OCI-LY3 (cell line): ENCODE measurements around the gene IZUMO4.
"Not testable (repeated sequence)": the region's sequence is repeated elsewhere in the genome, so short reads cannot be mapped to it uniquely, and the experiment has no call there.

ENCODE experiments used
- H2AFZ ChIP-seq: fragments of 200-600, 300-600 bp; shearing (Covaris generic); 2 replicates; pipeline ENCODE4 v1.6.0; 2014; ENCODE audit warnings: antibody characterized with exemption, low read depth, low read length
- H3K27ac ChIP-seq: fragments of 200-600, 300-600 bp; sonication (generic); 2 replicates; pipeline ENCODE4 v1.5.1; 2014; ENCODE audit warnings: mild to moderate bottlenecking, low read length, moderate library complexity, mixed read lengths
- H3K27me3 ChIP-seq: fragments of 200-600, 300-600 bp; sonication (generic); 2 replicates; pipeline ENCODE4 v1.6.1; 2014; ENCODE audit warnings: low read depth, low read length, mixed read lengths
- H3K36me3 ChIP-seq: fragments of 200-600, 300-600 bp; sonication (generic); replicated peaks from 2 replicates; pipeline ENCODE3; 2014; ENCODE audit warnings: low read depth, low read length, mixed read lengths
- H3K4me1 ChIP-seq: fragments of 300-600, 200-600 bp; sonication (generic); 2 replicates; pipeline ENCODE4 v1.6.1; 2014; ENCODE audit warnings: low read length, mixed read lengths
- H3K4me2 ChIP-seq: fragments of 200-600, 300-600 bp; sonication (generic); 2 replicates; pipeline ENCODE4 v1.6.1; 2014; ENCODE audit warnings: low read length, mixed read lengths
- H3K4me3 ChIP-seq: fragments of 300-600, 200-600 bp; sonication (generic); 2 replicates; pipeline ENCODE4 v1.5.1; 2014; ENCODE audit warnings: antibody characterized with exemption, mild to moderate bottlenecking, low read length, moderate library complexity
- H3K79me2 ChIP-seq: fragments of 300-600, 200-600 bp; shearing (Covaris generic); 2 replicates; pipeline ENCODE4 v1.6.1; 2014; ENCODE audit warnings: mild to moderate bottlenecking, low read length, mixed read lengths
- H3K9ac ChIP-seq: fragments of 300-600, 200-600 bp; shearing (Covaris generic); 2 replicates; pipeline ENCODE4 v1.6.0; 2014; ENCODE audit warnings: mild to moderate bottlenecking, low read length, moderate library complexity
- H3K9me3 ChIP-seq: fragments of 200-600, 300-600 bp; shearing (Covaris generic); 2 replicates; pipeline ENCODE4 v1.6.1; 2014; ENCODE audit warnings: low read length, mixed read lengths; ENCODE audit not compliant: insufficient read depth
- H4K20me1 ChIP-seq: fragments of 200-600, 300-600 bp; sonication (generic); 2 replicates; pipeline ENCODE4 v1.6.1; 2016; ENCODE audit warnings: low read length, mixed read lengths; ENCODE audit not compliant: insufficient read depth
- EZH2phosphoT487 ChIP-seq: fragments of 200-600 bp; shearing (Covaris generic); IDR thresholded peaks from 2 replicates; pipeline ENCODE4 v1.6.1; 2018; ENCODE audit warnings: antibody characterized with exemption, mixed run types, low read depth
- TF ChIP-seq, protein P1 (sequence below): fragments of 200-600, 300-600 bp; sonication (generic); IDR thresholded peaks from 2 replicates; pipeline ENCODE4 v1.5.1; 2014; ENCODE audit warnings: antibody characterized with exemption, low read length, low read depth

IZUMO4 gene

DNA sequence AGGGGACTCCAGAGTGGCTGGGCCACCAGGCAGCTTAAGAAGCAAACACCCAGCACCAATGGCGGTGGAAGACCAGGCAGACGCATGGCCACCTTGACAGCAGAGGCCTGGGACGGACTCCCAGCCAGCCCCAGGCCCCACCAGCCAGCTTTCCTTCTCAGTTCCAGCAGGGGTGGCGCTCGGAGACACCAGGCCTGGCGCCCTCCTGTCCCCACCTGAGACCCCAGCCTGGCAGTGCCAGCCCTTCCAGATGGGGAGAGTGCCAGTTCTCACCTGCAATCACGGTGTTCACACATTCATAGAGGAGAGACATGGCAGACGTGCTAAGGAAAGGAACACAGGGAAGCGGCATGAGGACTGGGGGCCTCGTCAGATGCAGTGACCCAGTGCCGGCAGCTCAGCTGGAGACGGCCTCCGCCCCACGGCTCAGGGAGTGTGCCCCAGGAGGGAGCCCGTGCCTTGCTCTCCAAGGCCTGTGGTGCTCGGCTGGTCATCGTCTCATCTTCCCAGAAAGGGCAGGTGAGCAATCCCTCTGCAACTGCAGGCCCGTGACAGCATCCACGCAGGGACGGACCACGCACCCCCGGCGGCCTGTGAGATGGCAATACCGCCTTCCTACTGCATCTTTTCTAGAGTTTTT, 30.3 kb downstream of the IZUMO4 start:
- no peaks in the 10 kb centered on the region for H3K9me3 ChIP-seq
- H3K4me1 ChIP-seq, result no peaks in the 10 kb centered on the region
- no peak overlapping the region for H3K9ac ChIP-seq
- H3K36me3 ChIP-seq, result peaks cover 60% of the 10 kb centered on the region
- H3K4me3 ChIP-seq, result no peak overlapping the region
- H2AFZ ChIP-seq, result no peak overlapping the region
- peaks cover 42% of the 10 kb centered on the region for H4K20me1 ChIP-seq
- TF ChIP-seq, protein P1, sequence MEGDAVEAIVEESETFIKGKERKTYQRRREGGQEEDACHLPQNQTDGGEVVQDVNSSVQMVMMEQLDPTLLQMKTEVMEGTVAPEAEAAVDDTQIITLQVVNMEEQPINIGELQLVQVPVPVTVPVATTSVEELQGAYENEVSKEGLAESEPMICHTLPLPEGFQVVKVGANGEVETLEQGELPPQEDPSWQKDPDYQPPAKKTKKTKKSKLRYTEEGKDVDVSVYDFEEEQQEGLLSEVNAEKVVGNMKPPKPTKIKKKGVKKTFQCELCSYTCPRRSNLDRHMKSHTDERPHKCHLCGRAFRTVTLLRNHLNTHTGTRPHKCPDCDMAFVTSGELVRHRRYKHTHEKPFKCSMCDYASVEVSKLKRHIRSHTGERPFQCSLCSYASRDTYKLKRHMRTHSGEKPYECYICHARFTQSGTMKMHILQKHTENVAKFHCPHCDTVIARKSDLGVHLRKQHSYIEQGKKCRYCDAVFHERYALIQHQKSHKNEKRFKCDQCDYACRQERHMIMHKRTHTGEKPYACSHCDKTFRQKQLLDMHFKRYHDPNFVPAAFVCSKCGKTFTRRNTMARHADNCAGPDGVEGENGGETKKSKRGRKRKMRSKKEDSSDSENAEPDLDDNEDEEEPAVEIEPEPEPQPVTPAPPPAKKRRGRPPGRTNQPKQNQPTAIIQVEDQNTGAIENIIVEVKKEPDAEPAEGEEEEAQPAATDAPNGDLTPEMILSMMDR, result no peak
- no peak for TF ChIP-seq EZH2phosphoT487
- H3K27ac ChIP-seq, result no peak overlapping the region
- peaks cover 25% of the 10 kb centered on the region for H3K79me2 ChIP-seq
- no peak overlapping the region for H3K4me2 ChIP-seq
- H3K27me3 ChIP-seq, result no peaks in the 10 kb centered on the region

DNA sequence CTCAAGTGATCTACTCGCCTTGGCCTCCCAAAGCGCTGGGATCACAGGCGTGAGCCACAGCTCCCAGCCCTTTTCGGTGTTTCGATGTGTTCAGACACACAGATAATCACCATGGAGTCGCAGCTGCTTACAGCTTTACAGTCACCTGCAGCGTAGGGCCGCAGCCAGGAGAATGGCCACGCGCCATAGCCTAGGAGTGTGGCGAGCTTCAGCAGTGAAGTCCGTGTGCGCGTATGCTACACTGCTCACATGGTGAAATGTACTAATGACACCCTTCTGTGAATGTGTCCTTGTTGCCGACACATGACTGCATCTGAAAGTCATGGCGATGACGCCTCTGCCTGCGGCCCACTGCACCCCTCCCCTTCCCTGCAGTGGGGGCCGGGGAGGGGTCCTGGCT, 31.0 kb downstream of the IZUMO4 start:
- Histone ChIP-seq H3K27me3 (no peaks in the 10 kb centered on the region), H3K79me2 (peaks cover 30% of the 10 kb centered on the region), H3K4me3 (no peak overlapping the region), H3K9me3 (no peaks in the 10 kb centered on the region), H3K27ac (no peak overlapping the region), H3K4me2 (no peak overlapping the region), H4K20me1 (peaks cover 40% of the 10 kb centered on the region), H3K4me1 (no peaks in the 10 kb centered on the region), H3K9ac (no peak overlapping the region), H2AFZ (no peak overlapping the region), H3K36me3 (peaks cover 60% of the 10 kb centered on the region)
- TF ChIP-seq, protein P1, result no peak
- no peak for TF ChIP-seq EZH2phosphoT487

DNA sequence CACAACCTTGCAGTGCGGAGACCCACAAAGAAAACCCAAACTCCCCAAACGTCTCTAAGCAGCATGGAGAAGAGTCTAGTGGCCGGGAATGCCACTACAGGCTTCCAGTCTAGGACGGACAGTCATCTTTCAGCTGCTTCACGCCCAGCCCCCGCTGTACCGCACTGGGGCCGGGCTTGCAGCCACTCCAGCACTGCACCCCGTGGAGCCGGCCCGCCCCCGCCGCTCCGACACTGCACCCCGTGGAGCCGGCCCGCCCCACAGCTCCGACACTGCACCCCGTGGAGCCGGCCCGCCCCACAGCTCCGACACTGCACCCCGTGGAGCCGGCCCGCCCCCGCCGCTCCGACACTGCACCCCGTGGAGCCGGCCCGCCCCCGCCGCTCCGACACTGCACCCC, 31.5 kb downstream of the IZUMO4 start:
- H3K4me3 ChIP-seq, H3K4me2 ChIP-seq, H3K27ac ChIP-seq, H3K9me3 ChIP-seq, H3K27me3 ChIP-seq, H2AFZ ChIP-seq, H3K4me1 ChIP-seq, H3K9ac ChIP-seq: not testable (repeated sequence)
- peaks cover 36% of the 10 kb centered on the region for H4K20me1 ChIP-seq
- peaks cover 56% of the 10 kb centered on the region for H3K36me3 ChIP-seq
- H3K79me2 ChIP-seq, result peaks cover 35% of the 10 kb centered on the region

DNA sequence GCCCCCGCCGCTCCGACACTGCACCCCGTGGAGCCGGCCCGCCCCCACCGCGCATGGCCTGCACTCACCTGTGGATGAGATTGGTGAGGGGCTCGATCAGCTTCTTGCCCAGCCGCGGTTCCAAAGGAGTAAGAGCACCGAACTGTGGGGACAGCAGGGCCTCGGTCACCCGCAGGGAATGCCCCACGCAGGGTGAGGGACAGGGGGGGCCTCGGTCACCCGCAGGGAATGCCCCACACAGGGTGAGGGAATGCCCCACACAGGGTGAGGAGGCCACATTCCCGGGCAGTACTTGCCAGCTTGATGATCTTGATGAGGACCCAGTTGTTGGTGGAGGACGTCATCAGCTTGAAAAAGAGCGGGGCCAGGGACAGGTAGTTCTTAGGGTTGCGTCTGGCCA, 32.3 kb downstream of the IZUMO4 start:
- Histone ChIP-seq H4K20me1 (peaks cover 28% of the 10 kb centered on the region), H3K4me3 (no peak overlapping the region), H3K9me3 (no peaks in the 10 kb centered on the region), H3K36me3 (peaks cover 48% of the 10 kb centered on the region), H3K27me3 (no peaks in the 10 kb centered on the region), H2AFZ (no peak overlapping the region), H3K79me2 (peaks cover 36% of the 10 kb centered on the region), H3K9ac (no peak overlapping the region), H3K4me2 (no peak overlapping the region), H3K4me1 (no peaks in the 10 kb centered on the region), H3K27ac (no peak overlapping the region)
- TF ChIP-seq, protein P1, result no peak
- TF ChIP-seq EZH2phosphoT487, result no peak
